Measurements from ENCODE around the gene AMPD3.

DNA sequence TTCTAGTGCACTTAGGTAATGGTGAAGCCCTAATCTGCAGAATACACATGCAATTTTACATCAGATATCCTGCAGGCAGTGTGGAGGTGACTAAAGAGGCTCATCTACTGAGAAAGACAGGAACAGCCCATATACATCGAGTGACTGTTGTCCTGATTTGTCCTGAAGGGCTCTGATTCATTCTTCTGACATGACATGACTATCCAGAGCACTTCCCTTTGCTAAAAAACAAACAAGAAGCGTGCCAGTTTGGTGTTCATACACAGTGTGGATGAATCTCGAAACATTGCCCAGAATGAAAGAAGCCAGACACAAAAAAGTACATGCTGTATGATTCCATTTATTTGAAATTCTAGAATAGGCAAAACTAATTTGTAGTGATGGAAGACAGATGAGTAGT, 48.0 kb upstream of the AMPD3 start:
- TF ChIP-seq, protein P1, sequence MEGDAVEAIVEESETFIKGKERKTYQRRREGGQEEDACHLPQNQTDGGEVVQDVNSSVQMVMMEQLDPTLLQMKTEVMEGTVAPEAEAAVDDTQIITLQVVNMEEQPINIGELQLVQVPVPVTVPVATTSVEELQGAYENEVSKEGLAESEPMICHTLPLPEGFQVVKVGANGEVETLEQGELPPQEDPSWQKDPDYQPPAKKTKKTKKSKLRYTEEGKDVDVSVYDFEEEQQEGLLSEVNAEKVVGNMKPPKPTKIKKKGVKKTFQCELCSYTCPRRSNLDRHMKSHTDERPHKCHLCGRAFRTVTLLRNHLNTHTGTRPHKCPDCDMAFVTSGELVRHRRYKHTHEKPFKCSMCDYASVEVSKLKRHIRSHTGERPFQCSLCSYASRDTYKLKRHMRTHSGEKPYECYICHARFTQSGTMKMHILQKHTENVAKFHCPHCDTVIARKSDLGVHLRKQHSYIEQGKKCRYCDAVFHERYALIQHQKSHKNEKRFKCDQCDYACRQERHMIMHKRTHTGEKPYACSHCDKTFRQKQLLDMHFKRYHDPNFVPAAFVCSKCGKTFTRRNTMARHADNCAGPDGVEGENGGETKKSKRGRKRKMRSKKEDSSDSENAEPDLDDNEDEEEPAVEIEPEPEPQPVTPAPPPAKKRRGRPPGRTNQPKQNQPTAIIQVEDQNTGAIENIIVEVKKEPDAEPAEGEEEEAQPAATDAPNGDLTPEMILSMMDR (IDR thresholded peaks at IDR 0.05; ENCODE audit: low read depth, low read length), result no peak
- TF ChIP-seq EZH2phosphoT487 (IDR thresholded peaks at IDR 0.05; ENCODE audit: low read depth), result no peak
